ENCODE measurements around the gene CEP192.

GRCh38 chr18:13067124-13067523 is 76.0 kb downstream of the CEP192 start:
- TF ChIP-seq CTCF (IDR thresholded peaks at IDR 0.05) (no peak), EP300 (IDR thresholded peaks at IDR 0.05) (no peak)

Measured in tibial nerve (tissue), 4 donors.